ENCODE data around the gene TTLL13.
A peak's percentile ranks its signal among the peaks of the same experiment; 100 is the strongest.

Gene TTLL13

DNA sequence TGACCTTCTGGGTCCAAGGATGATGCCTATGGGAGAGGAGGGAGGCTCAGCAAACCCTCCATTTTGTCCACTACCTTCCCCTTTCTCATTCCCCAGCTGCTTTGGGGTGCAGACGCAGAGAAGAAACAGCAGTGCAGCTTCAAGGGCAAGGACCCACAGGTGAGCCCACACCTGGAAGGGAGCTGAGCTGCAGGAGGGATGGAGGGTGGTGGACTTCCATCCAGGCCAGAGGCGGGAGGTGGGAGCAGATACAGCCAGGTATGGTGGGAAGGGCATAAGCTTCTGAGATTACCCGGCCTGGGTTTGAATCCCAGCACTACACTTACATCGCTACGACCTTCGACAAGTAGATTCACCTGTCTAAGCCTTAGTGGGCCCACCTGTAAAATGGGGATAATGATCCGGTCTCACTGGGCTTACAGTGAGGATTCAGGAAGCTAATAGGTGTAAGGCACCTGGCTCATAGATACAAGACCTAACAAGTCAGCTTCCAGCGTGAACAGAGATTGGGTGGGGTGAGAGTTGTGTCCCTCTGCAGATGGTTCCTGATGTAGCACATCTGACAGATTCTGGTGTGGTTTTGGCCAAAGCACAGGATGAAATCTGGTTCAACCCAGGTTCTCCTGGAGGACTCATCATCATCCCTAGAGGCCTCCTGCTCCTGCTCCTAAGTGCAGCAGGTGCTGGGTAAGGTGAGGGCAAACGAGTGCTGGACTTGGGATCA, 31.5 kb upstream of the TTLL13 start:
- DNase-seq: no peak

DNA sequence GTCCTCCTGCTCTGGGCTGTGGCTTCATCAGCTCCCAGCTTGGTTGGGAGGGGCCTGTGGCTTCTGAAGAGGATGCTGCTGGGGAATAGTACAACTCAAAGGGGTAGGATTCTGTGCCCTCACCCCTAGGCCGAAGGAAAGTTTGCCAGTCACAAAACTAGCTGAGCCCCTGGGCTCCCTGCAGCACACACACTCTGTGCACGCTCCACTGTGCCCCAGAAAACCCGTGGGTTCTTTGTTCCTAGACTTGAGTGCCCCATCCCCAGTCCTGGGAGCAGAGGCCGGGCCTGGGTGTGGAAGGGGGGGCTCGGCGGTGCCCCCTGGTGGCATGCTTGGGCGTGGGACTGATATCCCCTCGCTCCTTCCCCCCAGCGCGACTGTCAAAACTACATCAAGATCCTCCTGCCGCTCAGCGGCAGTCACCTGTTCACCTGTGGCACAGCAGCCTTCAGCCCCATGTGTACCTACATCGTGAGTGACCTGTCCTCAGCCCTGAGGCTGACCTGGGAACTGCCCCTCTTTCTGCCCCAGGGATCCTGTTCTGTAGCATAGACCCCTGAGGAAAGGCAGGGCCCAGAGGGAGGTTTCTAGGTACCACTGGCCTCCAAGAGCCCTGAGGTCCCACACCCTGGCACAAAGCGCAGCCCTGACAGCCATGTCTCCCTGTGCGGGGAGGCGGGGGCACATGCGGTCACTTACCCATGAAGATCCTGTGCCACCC, 29.8 kb upstream of the TTLL13 start:
- peak; percentile 57 for DNase-seq

DNA sequence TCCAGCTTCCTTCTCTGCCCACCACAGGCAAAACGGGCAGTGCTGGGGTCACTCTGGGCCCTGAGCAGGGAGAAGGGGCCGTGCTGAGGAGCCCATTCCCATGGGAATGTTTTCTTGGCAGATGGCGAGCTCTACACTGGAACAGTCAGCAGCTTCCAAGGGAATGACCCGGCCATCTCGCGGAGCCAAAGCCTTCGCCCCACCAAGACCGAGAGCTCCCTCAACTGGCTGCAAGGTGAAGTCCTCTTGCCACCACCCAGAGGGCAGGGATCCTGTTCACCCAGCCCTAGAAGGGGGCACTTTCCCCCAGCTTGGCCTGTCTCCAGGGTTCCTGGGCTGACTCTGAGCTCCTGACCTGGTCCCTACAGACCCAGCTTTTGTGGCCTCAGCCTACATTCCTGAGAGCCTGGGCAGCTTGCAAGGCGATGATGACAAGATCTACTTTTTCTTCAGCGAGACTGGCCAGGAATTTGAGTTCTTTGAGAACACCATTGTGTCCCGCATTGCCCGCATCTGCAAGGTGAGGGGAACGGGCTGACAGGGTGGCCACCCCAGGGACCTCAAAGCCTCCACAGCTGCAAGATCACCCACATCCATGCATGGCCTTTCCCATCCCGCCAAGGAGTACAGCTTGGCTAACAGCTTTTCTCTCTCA, 28.0 kb upstream of the TTLL13 start:
- no peak for DNase-seq

DNA sequence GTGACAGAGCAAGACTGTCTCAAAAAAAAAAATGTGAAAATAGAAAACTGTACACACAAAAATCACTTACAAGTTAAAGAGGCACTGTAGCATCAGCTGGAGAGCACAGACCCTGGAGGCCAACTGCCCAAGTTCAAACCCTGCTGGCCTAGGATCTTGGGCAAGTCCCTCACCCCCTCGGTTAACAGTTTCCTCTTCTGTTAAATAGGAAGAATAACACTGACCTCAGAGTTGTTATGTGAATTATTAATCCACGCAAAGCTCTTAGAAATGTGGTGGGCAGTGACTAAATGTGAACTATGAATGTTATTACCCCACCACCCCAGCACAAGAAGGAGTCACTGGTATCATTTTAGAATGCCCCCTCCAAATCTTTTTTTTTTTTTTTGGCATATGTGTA, 26.8 kb upstream of the TTLL13 start:
- no peak for DNase-seq

DNA sequence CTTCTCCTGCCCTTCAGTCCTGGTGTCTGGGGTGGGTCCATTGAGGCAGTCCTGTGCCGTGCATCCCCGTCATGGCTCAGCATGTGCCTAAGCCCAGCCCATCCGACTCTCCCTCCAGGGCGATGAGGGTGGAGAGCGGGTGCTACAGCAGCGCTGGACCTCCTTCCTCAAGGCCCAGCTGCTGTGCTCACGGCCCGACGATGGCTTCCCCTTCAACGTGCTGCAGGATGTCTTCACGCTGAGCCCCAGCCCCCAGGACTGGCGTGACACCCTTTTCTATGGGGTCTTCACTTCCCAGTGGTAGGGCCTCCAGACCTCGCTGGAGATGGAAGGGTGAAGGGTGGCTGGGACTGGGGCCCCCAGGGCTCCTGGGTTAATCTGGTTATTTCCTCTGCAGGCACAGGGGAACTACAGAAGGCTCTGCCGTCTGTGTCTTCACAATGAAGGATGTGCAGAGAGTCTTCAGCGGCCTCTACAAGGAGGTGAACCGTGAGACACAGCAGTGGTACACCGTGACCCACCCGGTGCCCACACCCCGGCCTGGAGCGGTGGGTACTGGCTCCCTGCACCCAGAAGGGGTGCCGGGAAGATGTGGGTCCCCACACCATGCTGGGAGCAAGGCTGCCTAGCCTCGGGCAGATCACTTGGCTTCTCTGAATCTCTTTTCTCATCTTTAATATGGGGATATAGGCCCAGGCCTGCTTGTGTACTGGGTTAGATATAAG, 25.8 kb upstream of the TTLL13 start:
- DNase-seq: no peak

DNA sequence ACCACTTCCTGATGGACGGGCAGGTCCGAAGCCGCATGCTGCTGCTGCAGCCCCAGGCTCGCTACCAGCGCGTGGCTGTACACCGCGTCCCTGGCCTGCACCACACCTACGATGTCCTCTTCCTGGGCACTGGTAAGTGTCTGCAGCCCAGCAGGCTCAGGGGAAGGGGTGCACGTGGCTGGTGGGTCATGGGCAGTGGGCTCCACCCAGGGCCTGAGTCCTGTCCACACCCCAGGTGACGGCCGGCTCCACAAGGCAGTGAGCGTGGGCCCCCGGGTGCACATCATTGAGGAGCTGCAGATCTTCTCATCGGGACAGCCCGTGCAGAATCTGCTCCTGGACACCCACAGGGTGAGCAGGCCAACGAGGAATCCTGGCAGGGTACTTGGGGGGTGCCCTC, 24.3 kb upstream of the TTLL13 start:
- DNase-seq: no peak

DNA sequence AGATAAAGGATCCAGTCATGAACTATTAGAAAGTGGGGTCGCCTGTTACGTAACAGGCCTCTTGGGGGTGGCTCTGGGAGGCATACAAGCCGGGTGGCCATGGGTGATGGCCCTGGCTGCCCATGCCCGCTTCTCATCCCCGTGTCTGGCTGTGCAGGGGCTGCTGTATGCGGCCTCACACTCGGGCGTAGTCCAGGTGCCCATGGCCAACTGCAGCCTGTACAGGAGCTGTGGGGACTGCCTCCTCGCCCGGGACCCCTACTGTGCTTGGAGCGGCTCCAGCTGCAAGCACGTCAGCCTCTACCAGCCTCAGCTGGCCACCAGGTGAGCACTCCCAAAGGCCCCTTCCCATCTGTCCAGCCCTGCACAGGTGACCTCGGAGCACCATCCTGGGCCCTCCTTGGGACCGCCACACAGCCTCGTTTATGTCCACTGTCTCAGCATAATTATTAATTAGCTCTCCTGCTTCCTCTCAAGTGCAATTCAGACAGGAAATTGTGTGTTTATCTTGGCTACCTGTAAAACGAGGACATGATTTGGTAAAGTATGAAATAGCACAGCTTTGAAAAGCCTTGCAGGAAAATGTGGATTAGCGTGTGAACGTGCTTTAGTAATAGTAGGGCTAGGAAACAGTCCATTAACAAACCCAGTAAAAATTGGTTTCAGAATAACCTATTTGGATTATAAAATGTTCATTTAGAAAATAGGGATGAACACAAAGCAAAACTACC, 23.7 kb upstream of the TTLL13 start:
- DNase-seq: no peak

DNA sequence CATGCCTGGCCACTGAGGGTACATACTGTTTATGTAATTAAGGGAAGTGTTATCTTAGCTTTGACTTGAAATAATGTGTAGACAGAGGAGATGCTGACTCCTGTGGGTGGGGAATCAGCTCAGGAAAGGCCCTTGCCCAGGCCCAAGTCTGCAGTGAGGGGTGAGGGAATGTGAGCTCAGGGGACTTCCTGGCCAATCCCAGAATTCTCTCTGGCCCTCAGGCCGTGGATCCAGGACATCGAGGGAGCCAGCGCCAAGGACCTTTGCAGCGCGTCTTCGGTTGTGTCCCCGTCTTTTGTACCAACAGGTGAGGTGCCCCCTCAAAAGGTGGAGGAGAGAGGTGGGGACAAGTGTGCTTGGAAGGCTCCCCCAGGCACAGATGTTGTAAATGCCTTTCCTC, 22.0 kb upstream of the TTLL13 start:
- DNase-seq: no peak

DNA sequence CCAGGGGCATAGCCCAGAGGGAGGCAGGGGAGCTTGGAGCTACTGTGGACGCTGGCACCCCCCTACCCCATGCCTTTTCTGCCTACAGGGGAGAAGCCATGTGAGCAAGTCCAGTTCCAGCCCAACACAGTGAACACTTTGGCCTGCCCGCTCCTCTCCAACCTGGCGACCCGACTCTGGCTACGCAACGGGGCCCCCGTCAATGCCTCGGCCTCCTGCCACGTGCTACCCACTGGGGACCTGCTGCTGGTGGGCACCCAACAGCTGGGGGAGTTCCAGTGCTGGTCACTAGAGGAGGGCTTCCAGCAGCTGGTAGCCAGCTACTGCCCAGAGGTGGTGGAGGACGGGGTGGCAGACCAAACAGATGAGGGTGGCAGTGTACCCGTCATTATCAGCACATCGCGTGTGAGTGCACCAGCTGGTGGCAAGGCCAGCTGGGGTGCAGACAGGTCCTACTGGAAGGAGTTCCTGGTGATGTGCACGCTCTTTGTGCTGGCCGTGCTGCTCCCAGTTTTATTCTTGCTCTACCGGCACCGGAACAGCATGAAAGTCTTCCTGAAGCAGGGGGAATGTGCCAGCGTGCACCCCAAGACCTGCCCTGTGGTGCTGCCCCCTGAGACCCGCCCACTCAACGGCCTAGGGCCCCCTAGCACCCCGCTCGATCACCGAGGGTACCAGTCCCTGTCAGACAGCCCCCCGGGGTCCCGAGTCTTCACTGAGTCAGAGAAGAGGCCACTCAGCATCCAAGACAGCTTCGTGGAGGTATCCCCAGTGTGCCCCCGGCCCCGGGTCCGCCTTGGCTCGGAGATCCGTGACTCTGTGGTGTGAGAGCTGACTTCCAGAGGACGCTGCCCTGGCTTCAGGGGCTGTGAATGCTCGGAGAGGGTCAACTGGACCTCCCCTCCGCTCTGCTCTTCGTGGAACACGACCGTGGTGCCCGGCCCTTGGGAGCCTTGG, 21.3 kb upstream of the TTLL13 start:
- DNase-seq: no peak

DNA sequence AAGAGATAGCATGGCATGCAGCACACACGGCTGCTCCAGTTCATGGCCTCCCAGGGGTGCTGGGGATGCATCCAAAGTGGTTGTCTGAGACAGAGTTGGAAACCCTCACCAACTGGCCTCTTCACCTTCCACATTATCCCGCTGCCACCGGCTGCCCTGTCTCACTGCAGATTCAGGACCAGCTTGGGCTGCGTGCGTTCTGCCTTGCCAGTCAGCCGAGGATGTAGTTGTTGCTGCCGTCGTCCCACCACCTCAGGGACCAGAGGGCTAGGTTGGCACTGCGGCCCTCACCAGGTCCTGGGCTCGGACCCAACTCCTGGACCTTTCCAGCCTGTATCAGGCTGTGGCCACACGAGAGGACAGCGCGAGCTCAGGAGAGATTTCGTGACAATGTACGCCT, 20.4 kb upstream of the TTLL13 start:
- DNase-seq: no peak

DNA sequence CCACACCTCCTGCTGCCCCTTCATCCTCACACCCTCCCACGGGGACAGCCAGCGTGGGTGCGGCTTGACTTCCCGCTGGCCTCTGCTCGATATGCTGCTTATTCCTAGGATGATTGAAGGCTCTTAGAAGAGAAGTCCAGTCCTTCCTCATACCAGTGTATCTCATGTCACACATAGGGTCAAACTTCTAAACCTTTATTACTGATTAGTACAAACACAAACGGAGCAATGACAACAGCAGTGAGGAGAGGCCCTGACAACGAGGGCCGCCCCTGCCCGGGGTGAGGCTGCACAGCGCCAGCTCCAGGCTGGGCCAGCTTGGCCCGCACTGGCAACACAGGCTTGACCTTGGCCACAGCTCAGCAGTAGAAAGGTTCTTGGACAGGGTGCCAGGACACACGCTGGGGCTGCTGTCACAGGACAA, 19.3 kb upstream of the TTLL13 start:
- no peak for DNase-seq

DNA sequence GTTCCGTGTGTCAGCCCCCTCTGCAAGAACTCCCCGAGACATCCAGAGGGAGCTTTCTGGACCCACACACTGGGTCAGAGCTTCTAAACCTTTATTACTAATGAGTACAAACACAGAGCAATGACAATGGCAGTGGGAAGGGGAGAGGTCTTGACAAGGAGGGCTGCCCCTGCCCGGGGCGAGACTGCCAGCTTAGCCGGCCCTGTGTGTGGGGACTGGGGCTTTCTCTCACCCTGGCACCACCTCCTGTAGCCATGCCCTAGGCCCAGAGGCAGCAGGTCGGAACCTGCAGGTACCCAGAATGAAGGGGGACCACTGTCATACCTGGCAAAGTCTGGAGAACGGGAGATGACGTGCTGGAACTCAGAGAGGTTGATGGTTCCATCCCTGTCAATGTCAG, 18.7 kb upstream of the TTLL13 start:
- DNase-seq: no peak

DNA sequence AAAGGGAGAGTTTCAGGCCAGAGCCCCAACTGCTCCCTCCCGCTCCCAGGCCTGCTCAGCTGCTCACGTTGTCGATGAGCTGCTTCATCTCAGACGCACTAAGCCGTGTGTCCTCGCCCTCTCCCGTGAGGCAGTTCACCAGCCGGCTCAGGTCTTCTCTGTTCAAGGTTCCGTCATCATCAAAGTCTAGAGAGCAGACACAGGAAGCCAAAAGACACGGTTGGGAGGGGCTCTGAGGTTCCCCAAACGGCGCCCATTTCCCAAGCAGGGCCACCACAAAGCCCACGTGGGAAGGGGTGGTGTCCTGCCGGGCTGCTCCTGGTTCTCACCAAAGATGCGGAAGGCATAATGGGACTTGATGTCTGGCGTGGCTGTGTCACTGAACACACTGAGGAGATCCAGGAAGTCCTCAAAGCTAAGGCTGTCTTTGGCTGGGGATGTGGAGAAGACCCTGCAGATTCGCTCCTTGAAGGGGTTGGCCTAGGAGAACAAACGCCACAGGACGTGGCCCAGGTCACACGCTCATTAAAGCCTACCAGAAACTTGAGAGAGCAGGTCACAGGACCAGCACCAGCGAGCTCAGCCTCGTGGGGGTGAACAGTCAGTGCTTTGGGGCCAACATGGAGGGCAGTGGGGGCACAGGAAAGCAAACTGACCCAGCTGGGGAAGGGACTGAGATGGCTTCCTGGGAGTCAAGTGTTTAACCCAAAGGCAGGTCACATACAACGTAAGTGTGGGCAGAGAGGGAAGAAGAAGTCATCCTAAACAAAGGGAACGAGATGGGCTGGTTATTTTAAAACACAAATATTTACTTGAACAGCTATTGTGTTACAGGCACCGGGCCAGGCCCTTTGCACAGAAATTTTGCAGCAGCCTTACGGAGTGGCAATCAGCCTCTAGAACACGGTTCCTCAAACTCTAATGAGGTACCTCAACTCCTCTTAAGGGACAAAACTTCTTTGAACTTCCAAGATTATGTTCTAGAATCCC, 18.0 kb upstream of the TTLL13 start:
- DNase-seq: peak; percentile 86

DNA sequence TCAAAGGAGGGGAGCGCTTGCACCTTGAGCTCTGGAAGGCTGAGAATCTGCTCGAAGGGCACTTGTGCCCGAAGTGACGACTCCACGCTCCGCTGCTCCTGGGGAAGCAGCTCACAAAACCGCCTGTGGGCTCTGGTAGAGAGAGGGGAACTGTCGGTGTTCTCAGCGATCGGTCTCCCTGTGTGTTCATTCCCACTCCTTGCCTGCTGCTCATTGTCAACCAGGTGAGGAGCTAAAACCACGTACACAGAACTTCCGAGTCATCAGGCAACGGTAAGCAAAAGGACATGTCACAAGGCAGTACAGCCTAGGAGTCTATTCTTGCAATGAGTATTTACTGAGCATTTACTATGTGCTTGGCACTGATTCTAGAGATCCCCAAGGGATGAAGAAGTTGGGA, 17.2 kb upstream of the TTLL13 start:
- DNase-seq: no peak

DNA sequence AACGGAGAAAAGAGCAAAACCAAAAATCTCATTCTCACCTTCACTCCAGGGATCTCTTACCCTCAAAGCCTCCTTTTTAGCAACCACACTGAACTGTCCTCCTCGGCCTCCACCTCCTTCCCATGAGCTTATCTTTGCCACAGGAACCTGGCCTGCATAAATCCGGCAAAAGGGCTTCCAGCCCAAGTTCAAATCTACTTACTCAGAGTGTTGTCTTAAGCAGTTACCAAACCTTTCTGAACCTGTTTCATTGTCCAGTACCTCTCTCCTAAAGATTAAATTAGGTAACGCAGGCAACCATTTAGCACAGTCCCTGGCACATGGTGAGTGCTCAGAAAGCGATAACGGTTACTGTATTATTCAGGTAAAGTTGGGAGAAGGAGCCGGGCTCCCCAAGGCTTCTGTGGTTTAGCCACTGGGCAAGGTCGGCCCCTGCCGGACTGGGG, 16.4 kb upstream of the TTLL13 start:
- DNase-seq: no peak

DNA sequence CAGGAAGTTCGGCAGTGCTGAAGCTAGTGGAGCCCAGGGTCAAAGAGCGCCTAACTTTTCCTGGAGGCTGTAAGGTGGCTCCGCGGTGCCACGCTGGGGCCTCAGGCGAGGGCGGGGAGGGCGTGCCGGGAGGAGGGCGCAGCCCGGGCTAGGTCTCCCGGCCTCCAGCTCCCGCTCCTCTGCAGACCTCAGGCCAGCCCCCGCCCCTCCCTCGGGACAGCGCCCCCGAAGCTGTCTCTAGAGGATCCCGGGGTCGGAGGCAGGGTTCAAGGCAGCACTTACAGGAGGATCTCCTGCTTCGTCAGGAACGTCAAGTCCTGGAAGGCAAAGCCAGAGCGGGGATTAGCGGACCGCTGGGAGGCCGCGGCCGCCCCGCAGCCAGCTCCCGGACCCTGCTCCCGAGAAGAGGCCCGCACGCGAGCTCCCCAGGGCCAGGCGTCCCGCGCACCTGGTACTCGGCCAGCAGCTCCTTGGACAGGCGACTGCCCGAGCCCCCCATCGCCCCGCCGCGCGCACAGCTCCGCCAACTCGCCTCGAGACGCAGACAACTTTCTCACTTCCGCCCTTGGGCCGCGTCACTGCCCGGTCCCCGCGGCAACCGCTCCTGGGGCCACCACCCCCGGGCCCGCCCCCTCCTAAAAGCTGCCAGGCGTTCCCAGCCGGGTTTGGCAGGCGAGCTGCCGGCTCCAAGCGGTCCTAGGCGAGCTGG, 15.8 kb upstream of the TTLL13 start, which contains the start of gene CIB1:
CIB1 (minus strand) TSS at position 555 of the 709 bp plus-strand sequence; CDS start at position 499, 56 bp downstream.
- DNase-seq: peak; percentile 97

DNA sequence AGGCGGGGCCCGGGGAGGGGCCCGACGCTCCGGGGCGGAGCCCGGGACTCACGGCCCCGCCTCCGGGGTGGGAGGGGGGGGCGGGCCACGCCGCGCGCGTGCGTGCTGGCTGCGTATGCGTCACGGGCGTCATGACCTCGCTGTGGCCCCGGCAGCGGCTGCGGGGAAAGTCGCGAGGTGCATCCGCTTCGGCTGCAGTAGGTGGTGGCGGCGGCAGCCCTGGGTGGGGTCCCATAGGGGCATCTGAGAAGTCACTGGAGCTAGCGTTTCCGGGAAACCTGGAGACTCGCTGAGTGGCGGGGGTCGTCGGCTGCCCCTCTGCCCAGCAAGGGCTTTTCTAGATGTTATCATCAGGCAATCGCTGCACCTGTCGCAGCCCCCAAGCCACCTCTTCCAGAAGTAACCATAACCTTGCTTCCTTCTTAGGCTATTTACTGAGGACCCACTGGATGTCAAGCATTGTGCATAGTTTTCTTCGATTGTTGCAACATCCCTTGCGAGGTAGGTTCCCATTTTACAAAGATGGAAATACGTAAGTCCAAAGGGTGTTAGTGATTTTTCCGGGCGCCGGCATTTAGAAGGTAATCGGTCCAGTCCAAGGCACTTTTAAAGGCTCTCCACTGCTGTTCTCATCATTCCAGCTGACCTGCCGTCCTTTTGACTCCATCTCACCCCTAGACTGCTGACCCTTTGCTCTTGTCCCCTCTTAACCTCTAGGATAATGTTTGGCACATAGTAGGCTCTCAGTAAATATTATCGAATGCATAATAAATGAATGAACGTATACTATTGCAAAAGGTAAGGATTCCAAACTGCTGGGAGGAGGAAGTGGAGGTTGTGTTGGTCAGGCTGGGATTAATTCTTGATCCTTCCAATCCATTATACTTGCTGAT, 15.0 kb upstream of the TTLL13 start, which contains the start of gene GDPGP1:
GDPGP1 (plus strand) TSS at position 114 of the 893 bp plus-strand sequence. CDS start 6,700 bp downstream, outside the sequence.
- no peak for DNase-seq

DNA sequence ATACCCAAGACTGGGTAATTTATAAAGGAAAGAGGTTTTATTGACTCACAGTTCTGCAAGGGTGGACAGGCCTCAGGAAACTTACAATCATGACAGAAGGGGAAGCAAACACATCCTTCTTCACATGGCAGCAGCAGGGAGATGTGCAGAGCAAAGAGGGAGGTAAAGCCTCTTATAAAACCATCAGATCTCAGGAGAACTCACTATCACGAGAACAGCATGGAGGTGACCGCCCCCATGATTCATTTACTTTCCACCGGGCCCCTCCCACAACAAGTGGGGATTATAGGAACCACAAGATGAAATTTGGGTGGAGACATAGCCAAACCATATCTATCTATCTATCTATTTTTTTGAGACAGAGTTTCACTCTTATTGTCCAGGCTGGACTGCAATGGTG, 10.0 kb upstream of the TTLL13 start:
- no peak for DNase-seq
